HG02588 (cell line): ENCODE measurements around the gene SLC35A3.
"Not testable (repeated sequence)": the region's sequence is repeated elsewhere in the genome, so short reads cannot be mapped to it uniquely, and the experiment has no call there.

Source experiments
- ATAC-seq: cut with Tn5 transposase; IDR thresholded peaks from one replicate; pipeline ENCODE4 v1.9.1; 2021; ENCODE audit warnings: mild to moderate bottlenecking, moderate library complexity; ENCODE audit not compliant: unreplicated experiment

SLC35A3 gene

DNA sequence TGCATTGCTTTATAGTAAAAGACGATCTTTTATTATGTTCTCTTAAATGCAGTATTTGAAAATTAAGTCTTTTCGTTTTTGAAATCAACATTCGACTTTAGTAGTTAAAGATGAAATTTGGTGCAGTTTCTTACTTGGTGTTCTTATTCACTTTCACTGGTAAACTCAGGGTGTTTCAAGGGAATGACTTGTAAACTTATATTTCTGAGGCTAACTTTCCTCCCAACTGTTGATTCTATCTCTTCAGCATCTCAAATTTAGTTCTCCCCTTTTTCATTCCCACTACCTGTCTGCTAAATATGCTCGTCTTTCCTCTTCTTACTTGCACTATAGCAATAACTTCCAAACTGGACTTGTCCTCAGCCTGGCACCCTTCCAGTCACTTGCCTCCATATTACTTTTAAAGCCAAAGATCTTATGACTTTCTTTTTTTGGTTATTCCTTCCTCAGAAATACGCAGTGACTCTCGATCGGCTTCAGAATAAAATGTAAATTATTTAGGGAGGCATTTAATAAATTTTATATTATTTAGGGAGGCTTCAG, 988 bp downstream of the SLC35A3 start:
- no peak for ATAC-seq

- not testable (repeated sequence) for ATAC-seq
Measured at GRCh38 chr1:99972066-99972465, 2.3 kb downstream of the SLC35A3 start.

- no peak for ATAC-seq
Measured at GRCh38 chr1:99975529-99975928, 5.7 kb downstream of the SLC35A3 start.

- ATAC-seq, result not testable (repeated sequence)
Measured at GRCh38 chr1:99977326-99977725, 7.5 kb downstream of the SLC35A3 start.

- no peak for ATAC-seq
Measured at GRCh38 chr1:99978218-99978617, 8.4 kb downstream of the SLC35A3 start.

GRCh38 chr1:99979091-99979490, 9.3 kb downstream of the SLC35A3 start:
- ATAC-seq, result no peak

GRCh38 chr1:99980928-99981327, 11.1 kb downstream of the SLC35A3 start:
- no peak for ATAC-seq

DNA sequence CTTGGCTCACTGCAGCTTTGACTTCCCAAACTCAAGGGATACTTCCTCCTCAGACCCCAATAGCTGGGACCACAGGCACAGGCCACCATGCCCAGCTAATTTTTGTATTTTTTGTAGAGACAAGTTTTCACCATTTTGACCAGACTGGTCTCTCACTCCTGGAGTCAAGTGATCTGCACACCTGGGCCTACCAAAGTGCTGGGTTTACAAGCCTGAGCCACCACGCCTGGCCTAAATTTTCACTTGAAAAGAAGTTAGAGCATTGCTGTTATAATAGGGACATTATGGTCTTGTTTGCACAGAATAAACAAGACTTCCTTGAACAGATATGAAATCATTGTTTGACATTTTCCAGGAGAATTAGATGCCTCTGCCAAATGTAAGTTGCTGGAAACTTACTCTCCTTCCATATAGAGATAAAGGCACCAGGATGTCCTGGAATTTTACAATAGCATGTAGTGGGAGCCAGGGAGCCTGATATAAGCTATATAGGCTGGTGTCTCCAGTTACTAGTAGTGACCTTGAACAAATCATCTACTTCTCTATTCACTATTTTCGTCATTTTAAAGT, 16.9 kb downstream of the SLC35A3 start:
- ATAC-seq, result no peak

- no peak for ATAC-seq
Measured at GRCh38 chr1:99988210-99988765, 18.5 kb downstream of the SLC35A3 start.

DNA sequence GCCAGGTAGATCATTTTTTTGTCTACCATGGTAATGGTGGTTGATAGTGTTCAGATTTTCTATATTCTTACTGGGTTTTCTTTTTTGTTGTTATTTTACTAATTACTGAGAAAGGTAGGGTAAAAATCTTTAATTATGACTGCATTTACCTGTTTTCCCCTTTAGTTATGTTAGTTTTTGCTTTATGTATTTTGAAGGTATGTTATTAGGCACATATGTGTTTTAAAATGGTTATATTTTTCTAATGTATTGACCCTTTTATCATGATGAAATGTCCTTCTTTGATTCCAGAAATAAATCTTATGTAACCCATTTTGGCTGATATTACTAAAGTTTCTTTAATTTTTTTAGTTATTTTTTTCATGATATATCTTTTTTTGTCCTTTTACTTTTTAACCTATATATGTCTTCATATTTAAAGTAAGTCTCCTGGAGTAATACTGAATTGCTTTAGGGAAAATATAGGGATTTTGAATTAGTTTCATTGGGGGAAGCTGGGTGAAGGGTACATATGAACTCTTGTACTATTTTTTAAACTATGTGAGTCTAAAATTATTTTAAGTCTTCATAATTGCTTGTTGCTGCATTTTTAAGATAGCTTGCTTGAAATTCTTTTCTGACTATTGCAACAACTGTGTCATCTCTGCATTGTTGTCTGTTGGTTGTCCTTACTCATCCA, 22.4 kb downstream of the SLC35A3 start:
- ATAC-seq, result no peak

DNA sequence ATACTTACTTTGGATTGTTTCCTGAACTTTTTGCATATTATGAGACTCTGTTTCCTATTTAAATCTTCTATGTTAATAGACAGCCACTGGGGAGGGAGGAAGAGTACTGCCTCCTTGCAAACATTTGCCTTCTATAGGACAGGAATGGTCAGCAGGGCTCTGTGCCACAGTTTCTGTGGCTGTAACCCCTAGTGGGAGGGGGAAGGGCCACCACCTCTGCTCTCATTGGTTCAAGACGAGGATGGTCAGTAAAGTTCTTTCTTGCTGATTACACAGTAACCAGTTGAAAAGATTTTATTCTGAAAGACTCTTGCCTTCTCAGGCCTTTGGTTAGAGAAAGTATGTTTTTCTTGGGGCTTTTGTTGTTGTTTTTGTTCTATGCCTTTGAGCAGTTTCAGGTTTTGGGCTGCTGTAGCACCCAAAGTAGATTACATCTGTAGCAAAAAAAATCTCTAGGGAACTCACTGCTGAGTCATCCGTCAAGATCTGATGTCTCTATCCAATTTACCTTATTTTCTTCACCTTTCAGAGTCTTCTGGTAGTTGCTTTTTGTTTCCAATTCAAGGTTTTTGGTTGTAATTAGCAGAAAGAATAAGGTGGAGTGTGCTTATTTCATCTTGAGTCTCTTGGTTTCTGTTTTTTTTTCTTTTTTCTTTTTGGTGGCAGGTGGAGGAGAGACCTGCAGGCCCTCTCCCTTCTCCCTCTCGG, 23.1 kb downstream of the SLC35A3 start:
- ATAC-seq, result no peak

GRCh38 chr1:99993468-99993845, 23.7 kb downstream of the SLC35A3 start:
- no peak for ATAC-seq

GRCh38 chr1:99994496-99994895, 24.7 kb downstream of the SLC35A3 start:
- no peak for ATAC-seq

DNA sequence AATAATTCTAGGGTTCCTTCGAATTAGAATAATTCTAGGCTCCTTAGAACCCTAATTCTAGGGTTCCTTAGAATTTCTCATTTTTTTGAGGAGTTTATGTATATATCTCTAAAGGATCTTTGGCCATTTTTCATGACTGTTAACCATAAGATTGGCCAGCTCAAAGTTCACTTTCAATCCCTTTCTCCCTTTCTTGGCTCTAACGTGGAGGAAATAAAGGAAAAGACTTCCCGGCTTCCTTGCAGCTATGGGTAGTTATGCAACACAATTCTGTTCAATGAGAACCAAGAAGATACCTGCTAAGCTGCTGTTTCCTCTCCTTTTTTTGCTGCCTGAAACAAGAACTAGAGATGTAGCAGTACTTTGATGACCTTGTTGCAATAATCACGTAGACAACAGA, 27.2 kb downstream of the SLC35A3 start:
- no peak for ATAC-seq

GRCh38 chr1:100001462-100001861, 31.7 kb downstream of the SLC35A3 start:
- no peak for ATAC-seq

- ATAC-seq, result no peak
Measured at GRCh38 chr1:100005424-100005823, 35.6 kb downstream of the SLC35A3 start.

DNA sequence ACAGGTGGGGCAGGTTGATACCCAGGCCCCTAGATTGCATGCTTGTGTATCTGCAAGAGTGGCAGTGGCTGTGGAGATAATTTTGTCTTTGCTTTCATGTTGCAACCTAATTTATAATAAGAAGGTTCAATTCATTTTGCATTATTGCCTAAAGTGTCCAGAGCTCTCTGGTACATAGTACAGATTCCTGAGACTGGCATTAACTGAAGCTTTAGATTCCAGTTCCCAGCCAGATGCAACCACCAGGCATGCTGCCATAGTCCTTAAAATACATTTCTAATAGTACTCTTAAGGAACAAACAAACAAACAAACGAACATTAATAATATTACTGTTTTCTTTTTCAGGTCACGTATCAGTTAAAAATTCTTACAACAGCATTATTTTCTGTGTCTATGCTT, 36.9 kb downstream of the SLC35A3 start:
- ATAC-seq, result no peak

GRCh38 chr1:100009458-100009857, 39.7 kb downstream of the SLC35A3 start:
- no peak for ATAC-seq

DNA sequence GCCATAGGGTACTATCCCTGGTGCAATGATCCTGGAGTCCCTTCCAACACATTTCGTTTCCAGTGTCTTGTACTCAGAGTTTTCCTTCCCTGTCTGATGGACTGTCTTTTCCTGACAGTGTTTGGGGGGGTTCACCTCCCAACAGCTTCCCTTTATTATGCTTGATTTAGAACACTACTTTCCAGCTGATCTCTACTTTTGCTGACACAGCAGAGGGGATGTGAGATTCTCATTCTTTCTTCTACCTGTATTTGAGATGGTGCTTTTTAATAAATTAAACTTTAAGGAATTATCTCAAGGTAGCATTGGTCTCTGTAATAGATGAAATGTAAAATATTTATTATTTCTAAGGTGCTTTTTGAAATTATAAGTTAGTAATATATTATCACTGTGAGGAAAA, 41.0 kb downstream of the SLC35A3 start:
- ATAC-seq, result no peak

DNA sequence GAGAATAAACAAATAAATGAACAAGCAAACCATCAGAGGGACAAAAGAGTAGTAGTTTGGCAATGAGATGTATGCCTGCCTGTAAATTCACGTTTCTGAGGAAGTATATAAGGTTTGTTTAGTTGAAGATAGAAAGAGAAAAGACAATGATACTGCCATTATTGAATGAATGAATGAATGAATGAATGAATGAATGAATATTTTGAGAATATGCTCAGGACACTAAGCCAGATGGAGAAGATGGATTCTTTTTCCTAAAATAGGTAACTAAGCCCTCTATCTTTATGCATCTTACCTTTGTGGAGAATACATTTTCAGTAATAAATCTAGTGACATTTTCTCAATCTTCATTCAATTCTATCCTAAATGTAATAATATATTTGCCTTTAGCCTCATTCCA, 49.4 kb downstream of the SLC35A3 start:
- no peak for ATAC-seq

- ATAC-seq, result no peak
Measured at GRCh38 chr1:100023482-100023881, 53.7 kb downstream of the SLC35A3 start.

GRCh38 chr1:100027212-100027611, 57.4 kb downstream of the SLC35A3 start:
- ATAC-seq, result no peak
